Measurements from ENCODE around the gene MMP25.

- TF ChIP-seq POLR2AphosphoS5 (IDR thresholded peaks at IDR 0.05; ENCODE audit: low read depth, low read length) = no peak
- no peak for TF ChIP-seq TAF1 (IDR thresholded peaks at IDR 0.05; ENCODE audit: borderline replicate concordance, insufficient read depth, low read length)
- no peak for TF ChIP-seq REST (IDR thresholded peaks at IDR 0.05; ENCODE audit: insufficient read depth in 1 of 2, low read depth in 2 of 2, low read length in 2 of 2)
- no peak for TF ChIP-seq SIN3A (IDR thresholded peaks at IDR 0.05; ENCODE audit: borderline replicate concordance, insufficient read depth, low read length)
Observed at GRCh38 chr16:3101841-3102470, 55.6 kb downstream of the MMP25 start.
